ENCODE data around the gene NR2E1.

DNA sequence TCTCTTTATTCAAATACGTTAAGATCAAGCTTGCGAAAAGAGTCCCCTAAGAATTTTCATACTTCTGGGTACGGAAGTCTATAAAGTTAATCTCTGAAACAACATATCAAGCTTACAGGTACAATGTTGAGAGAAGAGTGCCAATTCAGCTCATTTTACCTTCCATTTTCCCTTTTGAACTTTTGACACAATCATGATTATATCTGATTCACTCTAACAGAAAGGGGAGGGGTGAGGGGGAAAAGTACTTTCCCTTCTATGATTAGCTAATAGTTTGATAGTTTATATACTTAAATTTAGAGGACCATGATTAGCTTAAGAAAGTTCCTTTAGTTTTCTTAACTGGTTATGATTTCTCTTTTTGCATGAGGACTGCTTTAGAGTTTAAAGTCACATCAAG lies 61.5 kb downstream of the NR2E1 start:
- TF ChIP-seq NPAS2 (CRISPR knock-in tag; IDR thresholded peaks at IDR 0.05; ENCODE audit: borderline replicate concordance) = no peak
- TF ChIP-seq, protein P1, sequence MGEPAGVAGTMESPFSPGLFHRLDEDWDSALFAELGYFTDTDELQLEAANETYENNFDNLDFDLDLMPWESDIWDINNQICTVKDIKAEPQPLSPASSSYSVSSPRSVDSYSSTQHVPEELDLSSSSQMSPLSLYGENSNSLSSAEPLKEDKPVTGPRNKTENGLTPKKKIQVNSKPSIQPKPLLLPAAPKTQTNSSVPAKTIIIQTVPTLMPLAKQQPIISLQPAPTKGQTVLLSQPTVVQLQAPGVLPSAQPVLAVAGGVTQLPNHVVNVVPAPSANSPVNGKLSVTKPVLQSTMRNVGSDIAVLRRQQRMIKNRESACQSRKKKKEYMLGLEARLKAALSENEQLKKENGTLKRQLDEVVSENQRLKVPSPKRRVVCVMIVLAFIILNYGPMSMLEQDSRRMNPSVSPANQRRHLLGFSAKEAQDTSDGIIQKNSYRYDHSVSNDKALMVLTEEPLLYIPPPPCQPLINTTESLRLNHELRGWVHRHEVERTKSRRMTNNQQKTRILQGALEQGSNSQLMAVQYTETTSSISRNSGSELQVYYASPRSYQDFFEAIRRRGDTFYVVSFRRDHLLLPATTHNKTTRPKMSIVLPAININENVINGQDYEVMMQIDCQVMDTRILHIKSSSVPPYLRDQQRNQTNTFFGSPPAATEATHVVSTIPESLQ (CRISPR knock-in tag; conservative IDR thresholded peaks at IDR 0.05) = no peak
- TF ChIP-seq ZNF484 (CRISPR knock-in tag; IDR thresholded peaks at IDR 0.05; ENCODE audit: borderline replicate concordance, low read depth) = no peak
- TF ChIP-seq HCFC1 (IDR thresholded peaks at IDR 0.05; ENCODE audit: low read depth, low read length) = no peak
- no peak for TF ChIP-seq MXI1 (IDR thresholded peaks at IDR 0.05; ENCODE audit: borderline replicate concordance, low read depth, low read length)
- TF ChIP-seq, protein P2, sequence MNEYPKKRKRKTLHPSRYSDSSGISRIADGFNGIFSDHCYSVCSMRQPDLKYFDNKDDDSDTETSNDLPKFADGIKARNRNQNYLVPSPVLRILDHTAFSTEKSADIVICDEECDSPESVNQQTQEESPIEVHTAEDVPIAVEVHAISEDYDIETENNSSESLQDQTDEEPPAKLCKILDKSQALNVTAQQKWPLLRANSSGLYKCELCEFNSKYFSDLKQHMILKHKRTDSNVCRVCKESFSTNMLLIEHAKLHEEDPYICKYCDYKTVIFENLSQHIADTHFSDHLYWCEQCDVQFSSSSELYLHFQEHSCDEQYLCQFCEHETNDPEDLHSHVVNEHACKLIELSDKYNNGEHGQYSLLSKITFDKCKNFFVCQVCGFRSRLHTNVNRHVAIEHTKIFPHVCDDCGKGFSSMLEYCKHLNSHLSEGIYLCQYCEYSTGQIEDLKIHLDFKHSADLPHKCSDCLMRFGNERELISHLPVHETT (CRISPR knock-in tag; conservative IDR thresholded peaks at IDR 0.05) = no peak
- TF ChIP-seq RBM22 (optimal IDR thresholded peaks at IDR 0.05; ENCODE audit: low read length) = no peak
- TF ChIP-seq SETDB1 (CRISPR knock-in tag; IDR thresholded peaks at IDR 0.05; ENCODE audit: borderline replicate concordance) = no peak
- TF ChIP-seq TCF7L2 (IDR thresholded peaks at IDR 0.05; ENCODE audit: low read depth, low read length) = no peak
- no peak for TF ChIP-seq RNF2 (conservative IDR thresholded peaks at IDR 0.05; ENCODE audit: low read depth)
- TF ChIP-seq, protein P3, sequence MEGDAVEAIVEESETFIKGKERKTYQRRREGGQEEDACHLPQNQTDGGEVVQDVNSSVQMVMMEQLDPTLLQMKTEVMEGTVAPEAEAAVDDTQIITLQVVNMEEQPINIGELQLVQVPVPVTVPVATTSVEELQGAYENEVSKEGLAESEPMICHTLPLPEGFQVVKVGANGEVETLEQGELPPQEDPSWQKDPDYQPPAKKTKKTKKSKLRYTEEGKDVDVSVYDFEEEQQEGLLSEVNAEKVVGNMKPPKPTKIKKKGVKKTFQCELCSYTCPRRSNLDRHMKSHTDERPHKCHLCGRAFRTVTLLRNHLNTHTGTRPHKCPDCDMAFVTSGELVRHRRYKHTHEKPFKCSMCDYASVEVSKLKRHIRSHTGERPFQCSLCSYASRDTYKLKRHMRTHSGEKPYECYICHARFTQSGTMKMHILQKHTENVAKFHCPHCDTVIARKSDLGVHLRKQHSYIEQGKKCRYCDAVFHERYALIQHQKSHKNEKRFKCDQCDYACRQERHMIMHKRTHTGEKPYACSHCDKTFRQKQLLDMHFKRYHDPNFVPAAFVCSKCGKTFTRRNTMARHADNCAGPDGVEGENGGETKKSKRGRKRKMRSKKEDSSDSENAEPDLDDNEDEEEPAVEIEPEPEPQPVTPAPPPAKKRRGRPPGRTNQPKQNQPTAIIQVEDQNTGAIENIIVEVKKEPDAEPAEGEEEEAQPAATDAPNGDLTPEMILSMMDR (CRISPR knock-in tag; IDR thresholded peaks at IDR 0.05) = no peak
- no peak for TF ChIP-seq SRF (IDR thresholded peaks at IDR 0.05; ENCODE audit: low read depth, low read length)
